ENCODE data around the gene CHAMP1.

The CHAMP1 gene

DNA sequence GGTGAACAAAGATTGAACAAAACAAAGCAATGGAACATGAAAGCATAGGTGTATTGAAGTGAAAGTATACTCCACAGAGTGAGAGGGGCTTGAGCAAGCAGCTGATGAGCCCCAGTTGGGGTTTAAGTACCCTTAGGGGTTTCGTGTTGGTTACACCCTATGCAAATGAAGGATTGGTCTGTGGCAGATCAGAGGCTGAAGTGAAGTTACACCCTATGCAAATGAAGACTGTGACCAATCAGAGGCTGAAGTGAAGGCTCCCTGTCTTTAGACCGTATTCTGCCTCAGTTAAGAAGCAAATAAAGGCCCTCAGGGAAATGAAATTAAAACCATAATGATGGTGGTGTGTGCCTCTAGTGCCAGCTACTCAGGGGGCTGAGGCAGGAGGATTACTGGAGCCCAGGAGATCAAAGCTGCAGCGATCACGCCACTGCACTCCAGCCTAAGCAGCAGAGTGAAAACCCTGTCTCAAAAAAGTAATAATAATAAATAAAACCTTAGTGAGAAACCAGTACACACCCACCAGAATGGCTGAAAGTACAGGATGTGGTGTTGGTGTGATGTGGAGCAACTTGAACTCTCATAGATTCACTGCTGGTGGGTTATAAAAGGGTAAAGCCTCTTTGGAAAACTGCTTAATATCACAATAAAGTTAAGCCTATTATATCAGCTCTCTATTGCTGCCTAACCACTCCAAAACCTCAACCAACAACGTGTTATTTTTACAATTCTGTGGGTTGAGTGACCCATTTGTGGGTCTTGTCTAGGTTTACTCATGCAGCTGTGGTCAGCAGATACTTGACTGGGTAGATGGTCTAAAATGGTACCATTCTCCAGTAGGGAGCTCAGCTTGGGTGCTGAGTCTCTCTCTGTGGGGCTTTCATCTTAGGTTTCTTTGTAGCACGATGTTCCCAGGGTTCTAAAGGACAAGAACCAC, 45.7 kb upstream of the CHAMP1 start:
- H3K4me3 ChIP-seq (ENCODE audit: low read length in 2 of 2), result no peak overlapping the region

DNA sequence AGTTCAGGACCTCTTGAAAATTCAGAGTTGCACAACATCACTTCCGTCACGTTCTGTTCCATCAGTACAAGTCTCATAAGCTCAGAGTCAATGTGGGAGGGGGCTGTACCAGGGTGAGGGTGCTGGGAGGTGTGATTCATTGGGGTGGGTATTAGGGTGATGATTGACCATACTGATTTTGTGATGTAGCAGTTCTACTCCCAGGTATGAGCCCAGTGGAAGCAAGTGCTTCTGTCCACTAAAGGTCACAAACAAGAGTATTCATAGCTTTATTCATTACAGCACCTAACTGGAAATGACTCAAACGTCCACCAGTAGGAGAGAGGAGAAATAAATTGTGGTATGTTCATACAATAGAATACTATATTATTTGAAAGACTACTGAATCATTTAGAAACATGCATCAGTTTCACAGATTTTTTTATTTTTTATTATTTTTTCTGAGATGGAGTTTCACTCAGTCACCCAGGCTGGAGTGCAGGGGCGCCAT, 45.0 kb upstream of the CHAMP1 start:
- Histone ChIP-seq H3K27me3 (ENCODE audit: control insufficient read depth in 3 of 3, insufficient read depth in 3 of 3, low read depth in 1 of 3, low read length in 3 of 3) (no peaks in the 10 kb centered on the region), H2AFZ (ENCODE audit: low read length) (no peak overlapping the region), H3K4me1 (ENCODE audit: control insufficient read depth in 2 of 2, insufficient read depth in 1 of 2, low read depth in 1 of 2, low read length in 2 of 2) (no peaks in the 10 kb centered on the region), H2AK5ac (ENCODE audit: low read depth, low read length) (no peak overlapping the region), H4K8ac (ENCODE audit: low read depth, low read length) (no peak overlapping the region), H2BK5ac (ENCODE audit: low read length) (no peak overlapping the region), H2BK15ac (ENCODE audit: low read length) (no peak overlapping the region), H3K18ac (ENCODE audit: low read length) (no peak overlapping the region), H3K27ac (replicated peaks; ENCODE audit: low read length) (no peak overlapping the region), H3K14ac (ENCODE audit: low read length) (no peak overlapping the region), H3K23ac (ENCODE audit: low read depth, low read length, poor library complexity) (no peak overlapping the region), H3K79me1 (ENCODE audit: low read depth, low read length) (no peaks in the 10 kb centered on the region), H3K4me3 (ENCODE audit: low read length in 2 of 2) (no peak overlapping the region), H2BK120ac (ENCODE audit: low read depth, low read length) (no peak overlapping the region), H2BK12ac (ENCODE audit: low read length) (no peak overlapping the region), H4K91ac (ENCODE audit: low read depth, low read length, poor library complexity) (no peak overlapping the region), H3K36me3 (replicated peaks in 1 of 2; ENCODE audit: control insufficient read depth in 2 of 2, insufficient read depth in 2 of 2, low read length in 2 of 2) (peaks cover 41 to 91% of the 10 kb centered on the region in 2 donors), H3K4me2 (ENCODE audit: insufficient read depth, low read length, poor library complexity, severe bottlenecking) (no peak overlapping the region), H3K9me3 (replicated peaks in 1 of 2; ENCODE audit: control insufficient read depth in 2 of 2, insufficient read depth in 1 of 2, low read depth in 1 of 2, low read length in 2 of 2) (peaks cover 3 to 10% of the 10 kb centered on the region in 2 donors), H3K4ac (ENCODE audit: low read length) (no peak overlapping the region), H3K9ac (ENCODE audit: low read depth, low read length, poor library complexity) (no peak overlapping the region)
- DNase-seq (ENCODE audit: low spot score), result no peak
- WGBS, 2 donors (ENCODE audit: extremely low coverage in 2 of 2, insufficient read length in 2 of 2, insufficient replicate concordance in 1 of 2), result no CpG with 5 or more reads among the region's 4 CpGs

More for the DNA sequence above, 45.7 kb upstream of the CHAMP1 start:
- WGBS, 2 donors (ENCODE audit: extremely low coverage in 2 of 2, insufficient read length in 2 of 2, insufficient replicate concordance in 1 of 2), result no CpG with 5 or more reads among the region's 6 CpGs
- Histone ChIP-seq H3K79me1 (ENCODE audit: low read depth, low read length) (no peaks in the 10 kb centered on the region), H3K4ac (ENCODE audit: low read length) (no peak overlapping the region), H2BK15ac (ENCODE audit: low read length) (no peak overlapping the region), H3K18ac (ENCODE audit: low read length) (no peak overlapping the region), H2AK5ac (ENCODE audit: low read depth, low read length) (no peak overlapping the region), H2BK12ac (ENCODE audit: low read length) (no peak overlapping the region), H3K9me3 (replicated peaks in 1 of 2; ENCODE audit: control insufficient read depth in 2 of 2, insufficient read depth in 1 of 2, low read depth in 1 of 2, low read length in 2 of 2) (peaks cover 3 to 10% of the 10 kb centered on the region in 2 donors), H2BK5ac (ENCODE audit: low read length) (no peak overlapping the region), H2AFZ (ENCODE audit: low read length) (no peak overlapping the region), H4K91ac (ENCODE audit: low read depth, low read length, poor library complexity) (no peak overlapping the region), H3K4me2 (ENCODE audit: insufficient read depth, low read length, poor library complexity, severe bottlenecking) (no peak overlapping the region), H3K36me3 (replicated peaks in 1 of 2; ENCODE audit: control insufficient read depth in 2 of 2, insufficient read depth in 2 of 2, low read length in 2 of 2) (peaks cover 43 to 91% of the 10 kb centered on the region in 2 donors), H3K23ac (ENCODE audit: low read depth, low read length, poor library complexity) (no peak overlapping the region), H3K27ac (replicated peaks; ENCODE audit: low read length) (no peak overlapping the region), H2BK120ac (ENCODE audit: low read depth, low read length) (no peak overlapping the region), H3K9ac (ENCODE audit: low read depth, low read length, poor library complexity) (no peak overlapping the region), H3K14ac (ENCODE audit: low read length) (no peak overlapping the region), H3K27me3 (ENCODE audit: control insufficient read depth in 3 of 3, insufficient read depth in 3 of 3, low read depth in 1 of 3, low read length in 3 of 3) (no peaks in the 10 kb centered on the region), H3K4me1 (ENCODE audit: control insufficient read depth in 2 of 2, insufficient read depth in 1 of 2, low read depth in 1 of 2, low read length in 2 of 2) (no peaks in the 10 kb centered on the region), H4K8ac (ENCODE audit: low read depth, low read length) (no peak overlapping the region)
- DNase-seq (ENCODE audit: low spot score), result no peak

DNA sequence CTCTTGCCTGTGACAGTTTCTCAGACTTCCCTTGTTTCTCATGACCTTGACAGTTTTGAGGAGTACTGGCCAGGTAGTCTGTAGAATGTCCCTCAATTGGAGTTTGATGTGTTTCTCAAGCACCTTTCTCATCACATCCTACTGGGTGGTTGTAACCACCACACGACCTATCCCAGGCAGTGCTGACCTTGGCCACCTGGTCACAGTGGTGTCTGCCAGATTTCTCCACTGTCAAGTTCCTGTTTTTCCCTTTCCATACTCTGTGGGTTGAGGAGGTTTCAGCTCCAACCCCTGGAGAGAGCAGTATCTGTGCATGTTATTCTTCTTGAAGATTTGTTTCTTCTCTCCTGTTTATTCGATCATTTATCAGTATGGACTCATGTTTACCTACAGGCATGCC, 41.3 kb upstream of the CHAMP1 start:
- H2BK5ac ChIP-seq (ENCODE audit: low read length), result no peak overlapping the region
- H3K4me1 ChIP-seq (ENCODE audit: control insufficient read depth in 2 of 2, insufficient read depth in 1 of 2, low read depth in 1 of 2, low read length in 2 of 2), result no peaks in the 10 kb centered on the region
- H2AK5ac ChIP-seq (ENCODE audit: low read depth, low read length), result no peak overlapping the region
- H3K4me3 ChIP-seq (ENCODE audit: low read length in 2 of 2), result no peak overlapping the region
- no peak for DNase-seq (ENCODE audit: low spot score)
- H3K9ac ChIP-seq (ENCODE audit: low read depth, low read length, poor library complexity), result no peak overlapping the region
- no peak overlapping the region for H3K4ac ChIP-seq (ENCODE audit: low read length)
- no peak overlapping the region for H3K4me2 ChIP-seq (ENCODE audit: insufficient read depth, low read length, poor library complexity, severe bottlenecking)
- no CpG with 5 or more reads among the region's 2 CpGs for WGBS, 2 donors (ENCODE audit: extremely low coverage in 2 of 2, insufficient read length in 2 of 2, insufficient replicate concordance in 1 of 2)
- H2BK15ac ChIP-seq (ENCODE audit: low read length), result no peak overlapping the region
- no peak overlapping the region for H4K8ac ChIP-seq (ENCODE audit: low read depth, low read length)
- peaks cover 35 to 87% of the 10 kb centered on the region in 2 donors for H3K36me3 ChIP-seq (replicated peaks in 1 of 2; ENCODE audit: control insufficient read depth in 2 of 2, insufficient read depth in 2 of 2, low read length in 2 of 2)
- H3K27ac ChIP-seq (replicated peaks; ENCODE audit: low read length), result no peak overlapping the region
- no peak overlapping the region for H4K91ac ChIP-seq (ENCODE audit: low read depth, low read length, poor library complexity)
- H3K27me3 ChIP-seq (ENCODE audit: control insufficient read depth in 3 of 3, insufficient read depth in 3 of 3, low read depth in 1 of 3, low read length in 3 of 3), result no peaks in the 10 kb centered on the region
- H3K18ac ChIP-seq (ENCODE audit: low read length), result no peak overlapping the region
- no peaks in the 10 kb centered on the region for H3K79me1 ChIP-seq (ENCODE audit: low read depth, low read length)
- peaks cover 3 to 10% of the 10 kb centered on the region in 2 donors for H3K9me3 ChIP-seq (replicated peaks in 1 of 2; ENCODE audit: control insufficient read depth in 2 of 2, insufficient read depth in 1 of 2, low read depth in 1 of 2, low read length in 2 of 2)
- H2AFZ ChIP-seq (ENCODE audit: low read length), result no peak overlapping the region
- H2BK120ac ChIP-seq (ENCODE audit: low read depth, low read length), result no peak overlapping the region
- H3K14ac ChIP-seq (ENCODE audit: low read length), result no peak overlapping the region
- H3K23ac ChIP-seq (ENCODE audit: low read depth, low read length, poor library complexity), result no peak overlapping the region
- no peak overlapping the region for H2BK12ac ChIP-seq (ENCODE audit: low read length)

DNA sequence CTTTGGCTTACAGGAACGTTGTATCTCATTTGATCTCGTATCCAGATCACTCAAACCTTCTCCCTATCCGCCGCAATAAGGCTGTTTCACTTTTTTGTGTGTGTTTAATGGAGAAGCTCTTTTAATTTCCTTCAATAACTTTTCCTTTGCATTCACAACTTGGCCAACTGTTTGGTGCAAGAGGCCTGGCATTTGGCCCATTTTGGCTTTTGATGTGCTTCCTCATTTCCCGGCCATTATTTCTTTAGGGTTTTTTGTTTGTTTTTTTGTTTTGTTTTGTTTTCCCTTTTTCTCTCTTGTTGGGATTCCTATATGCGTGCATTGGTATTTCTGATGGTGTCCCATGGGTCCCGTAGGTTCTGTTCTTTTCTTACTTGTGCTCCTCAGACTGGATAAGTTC, 39.0 kb upstream of the CHAMP1 start:
- Histone ChIP-seq H2AFZ (ENCODE audit: low read length) (no peak overlapping the region), H3K18ac (ENCODE audit: low read length) (no peak overlapping the region), H3K27ac (replicated peaks; ENCODE audit: low read length) (no peak overlapping the region), H3K9ac (ENCODE audit: low read depth, low read length, poor library complexity) (no peak overlapping the region), H3K4me3 (ENCODE audit: low read length in 2 of 2) (no peak overlapping the region), H3K79me1 (ENCODE audit: low read depth, low read length) (no peaks in the 10 kb centered on the region), H2AK5ac (ENCODE audit: low read depth, low read length) (no peak overlapping the region), H2BK15ac (ENCODE audit: low read length) (no peak overlapping the region), H4K91ac (ENCODE audit: low read depth, low read length, poor library complexity) (no peak overlapping the region), H2BK5ac (ENCODE audit: low read length) (no peak overlapping the region), H3K4me2 (ENCODE audit: insufficient read depth, low read length, poor library complexity, severe bottlenecking) (no peak overlapping the region), H2BK12ac (ENCODE audit: low read length) (no peak overlapping the region), H3K4me1 (ENCODE audit: control insufficient read depth in 2 of 2, insufficient read depth in 1 of 2, low read depth in 1 of 2, low read length in 2 of 2) (peaks cover 0 to 2% of the 10 kb centered on the region in 2 donors), H3K4ac (ENCODE audit: low read length) (no peak overlapping the region), H3K27me3 (ENCODE audit: control insufficient read depth in 3 of 3, insufficient read depth in 3 of 3, low read depth in 1 of 3, low read length in 3 of 3) (no peaks in the 10 kb centered on the region), H2BK120ac (ENCODE audit: low read depth, low read length) (no peak overlapping the region), H4K8ac (ENCODE audit: low read depth, low read length) (no peak overlapping the region), H3K14ac (ENCODE audit: low read length) (no peak overlapping the region), H3K36me3 (replicated peaks in 1 of 2; ENCODE audit: control insufficient read depth in 2 of 2, insufficient read depth in 2 of 2, low read length in 2 of 2) (peaks cover 21 to 74% of the 10 kb centered on the region in 2 donors), H3K23ac (ENCODE audit: low read depth, low read length, poor library complexity) (no peak overlapping the region), H3K9me3 (replicated peaks in 1 of 2; ENCODE audit: control insufficient read depth in 2 of 2, insufficient read depth in 1 of 2, low read depth in 1 of 2, low read length in 2 of 2) (no peaks in the 10 kb centered on the region)
- no peak for DNase-seq (ENCODE audit: low spot score)
- no CpG with 5 or more reads among the region's 7 CpGs for WGBS, 2 donors (ENCODE audit: extremely low coverage in 2 of 2, insufficient read length in 2 of 2, insufficient replicate concordance in 1 of 2)

All from neuronal stem cell (in vitro differentiated cells).